ENCODE measurements around the gene UFM1.

DNA sequence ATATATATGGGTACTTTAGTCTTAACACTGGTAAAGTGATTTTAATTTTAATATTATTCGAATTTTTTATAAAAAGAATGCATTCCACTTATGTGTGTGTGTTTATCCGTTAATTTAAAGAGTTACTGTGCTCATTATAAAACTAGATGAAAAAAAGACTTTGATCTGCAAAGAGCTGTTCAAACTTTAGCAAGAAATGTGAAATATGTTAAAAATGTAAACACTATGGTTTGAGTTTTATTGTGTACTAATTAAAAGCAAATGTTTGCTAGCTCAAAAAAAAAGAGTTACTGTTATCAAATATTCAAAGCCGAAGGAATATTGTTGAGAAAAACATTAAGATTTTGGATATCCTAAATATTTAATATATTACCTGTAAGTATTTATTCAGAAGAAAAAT lies 34.5 kb downstream of the UFM1 start:
- TF ChIP-seq CTCF (IDR thresholded peaks at IDR 0.05) (no peak), POLR2A (IDR thresholded peaks at IDR 0.05) (no peak)
